AG04450 (cell line): ENCODE measurements around the gene SCNN1A. TPM values are rescaled to one million over a fixed set of nuclear protein-coding genes. Genes with fewer than 3 reads are reported as not detected.
"Not testable (repeated sequence)": the region's sequence is repeated elsewhere in the genome, so short reads cannot be mapped to it uniquely, and the experiment has no call there.

ENCODE experiments used
- CTCF ChIA-PET: fragments of 300-600, 350-600 bp; formaldehyde crosslinking; extraction: SDS; loops from one replicate; lab custom pipeline; 2022; ENCODE audit warnings: antibody characterized with exemption, inconsistent platforms; lab: Charles Lee
- POLR2A ChIA-PET: fragments of 350-600 bp; formaldehyde crosslinking; extraction: SDS; loops from one replicate; lab custom pipeline; 2021; ENCODE audit warnings: antibody characterized with exemption, inconsistent platforms; lab: Yijun Ruan, JAX
- DNase-seq: peaks from one replicate; pipeline ENCODE4 v3.0.0-alpha.2; 2011; ENCODE audit warnings: low read depth, low spot score
- H3K27ac ChIP-seq: one replicate; pipeline ENCODE4 v1.5.1; 2012; ENCODE audit warnings: low read depth, low read length, control low read depth
- H3K27me3 ChIP-seq: one replicate; pipeline ENCODE4 v1.6.0; 2012; ENCODE audit warnings: low read length; ENCODE audit not compliant: control insufficient read depth, insufficient read depth
- H3K4me3 ChIP-seq: 2 replicates; pipeline ENCODE4 v1.5.1; 2011; ENCODE audit warnings: mild to moderate bottlenecking, low read depth, low read length, control low read depth
- H3K9me3 ChIP-seq: 2 replicates; pipeline ENCODE4 v1.5.1; 2012; ENCODE audit warnings: low read length; ENCODE audit not compliant: control insufficient read depth, insufficient read depth
- CTCF ChIP-seq: IDR thresholded peaks from 2 replicates; pipeline ENCODE4 v1.5.1; 2011; ENCODE audit warnings: low read depth, low read length, control low read depth, inconsistent platforms
- polyA plus RNA-seq: library from polyadenylated mRNA; depleted of rRNA; stranded (reverse); fragments of >200 nt; gene quantifications from 2 replicates; pipeline ENCODE4 v1.2.3, GENCODE V29; 2011

SCNN1A gene
- polyA plus RNA-seq, 1 experiment: 0.26 TPM

- ChIA-PET POLR2A (interaction anchor here (0.7 to 1.8 kb wide), 7 partner anchors 17 to 740 kb away, joined by 3 to 14 read pairs (median 4); partner anchors contain the start of genes LTBR and VAMP1), CTCF (interaction anchor here (1.0 to 1.1 kb wide), 3 partner anchors 34 to 352 kb away, joined by 3 to 5 read pairs (median 3); no protein-coding TSS in a partner anchor)
- H3K4me3 ChIP-seq: peak overlapping the region; percentile 100
- H3K27ac ChIP-seq: peak overlapping the region; percentile 91
- no peaks in the 10 kb centered on the region for H3K27me3 ChIP-seq
- TF ChIP-seq CTCF: no peak
- H3K9me3 ChIP-seq: peaks cover 5% of the 10 kb centered on the region; the same call in 1 of the 2 replicates
- peak; percentile 60 for DNase-seq
Observed at GRCh38 chr12:6340032-6340638, 35.2 kb downstream of the SCNN1A start.

- ChIA-PET POLR2A (interaction anchor here (0.7 to 1.8 kb wide), 6 partner anchors 34 to 200 kb away, joined by 3 to 14 read pairs (median 4); partner anchors contain the start of gene LTBR), CTCF (interaction anchor here (1.0 to 1.1 kb wide), 3 partner anchors 119 to 351 kb away, joined by 3 to 5 read pairs (median 5); no protein-coding TSS in a partner anchor)
- Histone ChIP-seq H3K27me3 (no peaks in the 10 kb centered on the region), H3K9me3 (peaks cover 5% of the 10 kb centered on the region; the same call in 1 of the 2 replicates), H3K27ac (peak overlapping the region; percentile 12), H3K4me3 (peak overlapping the region; percentile 100)
- no peak for TF ChIP-seq CTCF
- DNase-seq: no peak
Observed at GRCh38 chr12:6338955-6339354, 36.4 kb downstream of the SCNN1A start.

GRCh38 chr12:6338536-6338935 lies 36.8 kb downstream of the SCNN1A start:
- POLR2A ChIA-PET: interaction anchor here (1.3 to 1.5 kb wide), 2 partner anchors 127 to 201 kb away, joined by 3 to 4 read pairs; no protein-coding TSS in a partner anchor
- CTCF ChIA-PET: interaction anchor here (1.1 kb wide), 1 partner anchor 127 kb away, joined by 5 read pairs; no protein-coding TSS in a partner anchor
- DNase-seq, H3K9me3 ChIP-seq, H3K27ac ChIP-seq, H3K27me3 ChIP-seq: not testable (repeated sequence)
- peak overlapping the region; percentile 100 for H3K4me3 ChIP-seq

- no peak for TF ChIP-seq CTCF
- no peak for DNase-seq
- no peaks in the 10 kb centered on the region for H3K27me3 ChIP-seq
- POLR2A ChIA-PET: no interaction called here
- CTCF ChIA-PET: no interaction called here
- H3K9me3 ChIP-seq: peaks cover 5% of the 10 kb centered on the region; the same call in 1 of the 2 replicates
- H3K4me3 ChIP-seq: peak overlapping the region; percentile 100
- peak overlapping the region; percentile 39 for H3K27ac ChIP-seq
Observed at GRCh38 chr12:6337958-6338433, 37.4 kb downstream of the SCNN1A start.

- CTCF ChIA-PET: interaction anchor here (1.0 to 3.2 kb wide), 3 partner anchors 11 to 128 kb away, joined by 3 to 33 read pairs (median 11); no protein-coding TSS in a partner anchor
- DNase-seq: no peak
- TF ChIP-seq CTCF: no peak
Observed at GRCh38 chr12:6336889-6337853, 38.2 kb downstream of the SCNN1A start.

More at GRCh38 chr12:6336889-6337853, 38.2 kb downstream of the SCNN1A start:
- H3K27me3 ChIP-seq: no peaks in the 10 kb centered on the region
- H3K27ac ChIP-seq: peak overlapping the region; percentile 100
- peaks cover 5% of the 10 kb centered on the region; the same call in 1 of the 2 replicates for H3K9me3 ChIP-seq
- POLR2A ChIA-PET: interaction anchor here (0.6 to 5.4 kb wide), 16 partner anchors 8 to 198 kb away, joined by 3 to 50 read pairs (median 7); partner anchors contain the start of genes GAPDH, LTBR, TAPBPL and VAMP1
- peak overlapping the region; percentile 100 for H3K4me3 ChIP-seq
